H9 (cell line): ENCODE results near the gene OPN4. TPM values are rescaled to one million over a fixed set of nuclear protein-coding genes. Genes with fewer than 3 reads are reported as not detected.

Experiments used
- DNase-seq: peaks from one replicate; pipeline ENCODE4 v3.0.0-alpha.2; 2017
- H2AFZ ChIP-seq: one replicate; pipeline ENCODE4 v1.6.1; 2013; ENCODE audit warnings: mild to moderate bottlenecking, low read length, control low read depth, moderate library complexity
- H2AK5ac ChIP-seq: 2 replicates; pipeline ENCODE4 v1.6.1; 2013; ENCODE audit warnings: low read length, control low read depth, mixed read lengths; ENCODE audit not compliant: insufficient read length
- H2BK120ac ChIP-seq: one replicate; pipeline ENCODE4 v1.6.1; 2013; ENCODE audit warnings: low read depth, mild to moderate bottlenecking, low read length, control low read depth, inconsistent platforms; ENCODE audit not compliant: poor library complexity, severe bottlenecking
- H2BK12ac ChIP-seq: 2 replicates; pipeline ENCODE4 v1.6.1; 2013; ENCODE audit warnings: low read length, control low read depth, mixed read lengths, low read depth; ENCODE audit not compliant: insufficient read length
- H2BK15ac ChIP-seq: 2 replicates; pipeline ENCODE4 v1.6.1; 2013; ENCODE audit warnings: low read depth, low read length, control low read depth
- H2BK20ac ChIP-seq: one replicate; pipeline ENCODE4 v1.6.1; 2013; ENCODE audit warnings: low read depth, mild to moderate bottlenecking, low read length, control low read depth, inconsistent platforms; ENCODE audit not compliant: poor library complexity, severe bottlenecking
- H2BK5ac ChIP-seq: 2 replicates; pipeline ENCODE4 v1.6.1; 2013; ENCODE audit warnings: low read length, control low read depth, mixed read lengths; ENCODE audit not compliant: insufficient read length
- H3K14ac ChIP-seq: 2 replicates; pipeline ENCODE4 v1.6.1; 2013; ENCODE audit warnings: low read length, control low read depth; ENCODE audit not compliant: insufficient read depth
- H3K18ac ChIP-seq: 2 replicates; pipeline ENCODE4 v1.6.1; 2013; ENCODE audit warnings: low read depth, mild to moderate bottlenecking, mixed read lengths, low read length, control low read depth; ENCODE audit not compliant: insufficient read length
- H3K23ac ChIP-seq: 2 replicates; pipeline ENCODE4 v1.6.1; 2013; ENCODE audit warnings: low read length, control low read depth, mixed read lengths, low read depth; ENCODE audit not compliant: insufficient read length
- H3K23me2 ChIP-seq: 2 replicates; pipeline ENCODE4 v1.6.1; 2013; ENCODE audit warnings: low read depth, mild to moderate bottlenecking, mixed read lengths, low read length, control low read depth; ENCODE audit not compliant: insufficient read length, poor library complexity, severe bottlenecking
- H3K27ac ChIP-seq: 2 replicates; pipeline ENCODE4 v1.5.1; 2013; ENCODE audit warnings: low read length, control low read depth, mixed read lengths, low read depth; ENCODE audit not compliant: insufficient read length
- H3K27me3 ChIP-seq: 2 replicates; pipeline ENCODE4 v1.6.1; 2013; ENCODE audit warnings: low read length, control low read depth, inconsistent platforms; ENCODE audit not compliant: insufficient read depth
- H3K4ac ChIP-seq: 2 replicates; pipeline ENCODE4 v1.6.1; 2013; ENCODE audit warnings: low read depth, mild to moderate bottlenecking, control low read depth, inconsistent platforms, low read length, moderate library complexity
- H3K4me1 ChIP-seq: 2 replicates; pipeline ENCODE4 v1.6.1; 2013; ENCODE audit warnings: low read length, control low read depth, inconsistent platforms; ENCODE audit not compliant: insufficient read depth
- H3K4me2 ChIP-seq: 2 replicates; pipeline ENCODE4 v1.6.1; 2013; ENCODE audit warnings: low read length, control low read depth, mixed read lengths; ENCODE audit not compliant: insufficient read length, insufficient read depth
- H3K56ac ChIP-seq: 2 replicates; pipeline ENCODE4 v1.6.1; 2013; ENCODE audit warnings: low read depth, mild to moderate bottlenecking, mixed read lengths, low read length, control low read depth; ENCODE audit not compliant: insufficient read length
- H3K79me1 ChIP-seq: 2 replicates; pipeline ENCODE4 v1.6.1; 2013; ENCODE audit warnings: low read depth, mild to moderate bottlenecking, moderate library complexity, low read length, control low read depth, inconsistent platforms; ENCODE audit not compliant: insufficient read depth, poor library complexity, severe bottlenecking
- H3K79me2 ChIP-seq: 2 replicates; pipeline ENCODE4 v1.6.1; 2013; ENCODE audit warnings: low read length, control low read depth, inconsistent platforms; ENCODE audit not compliant: insufficient read depth
- H3K9ac ChIP-seq: 2 replicates; pipeline ENCODE4 v1.6.1; 2013; ENCODE audit warnings: low read length, control low read depth, mixed read lengths; ENCODE audit not compliant: insufficient read length; ENCODE audit errors: extremely low read depth
- H3K9me3 ChIP-seq: one replicate; pipeline ENCODE4 v1.6.1; 2013; ENCODE audit warnings: low read depth, low read length, inconsistent platforms; ENCODE audit not compliant: control insufficient read depth
- H3T11ph ChIP-seq: one replicate; pipeline ENCODE4 v1.6.1; 2013; ENCODE audit warnings: mild to moderate bottlenecking, low read length, control low read depth, inconsistent platforms
- H4K20me1 ChIP-seq: one replicate; pipeline ENCODE4 v1.6.1; 2013; ENCODE audit not compliant: control insufficient read depth, insufficient read length, insufficient read depth
- H4K5ac ChIP-seq: 2 replicates; pipeline ENCODE4 v1.6.1; 2013; ENCODE audit warnings: low read depth, mild to moderate bottlenecking, mixed read lengths, low read length, control low read depth; ENCODE audit not compliant: insufficient read length
- H4K8ac ChIP-seq: replicated peaks from 2 replicates; pipeline ENCODE4 v1.6.1; 2013; ENCODE audit warnings: low read length, control low read depth, mixed read lengths, low read depth; ENCODE audit not compliant: insufficient read length
- H4K91ac ChIP-seq: 2 replicates; pipeline ENCODE4 v1.6.1; 2013; ENCODE audit warnings: low read depth, mild to moderate bottlenecking, moderate library complexity, mixed read lengths, low read length, control low read depth; ENCODE audit not compliant: insufficient read length
- H3K27ac Mint-ChIP-seq, 3 experiments: 2 replicates in 2 of 3; 3 replicates in 1 of 3; pipeline ENCODE4 v1.8.0; 2020 to 2021; ENCODE audit warnings: mixed read lengths in 3 of 3, mild to moderate bottlenecking in 1 of 3, moderate library complexity in 1 of 3
- H3K27me3 Mint-ChIP-seq: 2 replicates; pipeline ENCODE4 v1.8.0; 2021; ENCODE audit warnings: low read depth, mild to moderate bottlenecking, moderate library complexity, mixed read lengths
- H3K36me3 Mint-ChIP-seq, 3 experiments: 2 replicates in 2 of 3; 3 replicates in 1 of 3; pipeline ENCODE4 v1.8.0; 2020 to 2021; ENCODE audit warnings: low read depth in 3 of 3, mixed read lengths in 3 of 3; ENCODE audit not compliant: insufficient read depth in 1 of 3
- H3K4me1 Mint-ChIP-seq, 2 experiments: 2 replicates each; pipeline ENCODE4 v1.8.0; 2020; ENCODE audit warnings: mixed read lengths in 2 of 2
- H3K4me3 Mint-ChIP-seq, 2 experiments: 2 replicates in 1 of 2; 3 replicates in 1 of 2; pipeline ENCODE4 v1.8.0; 2020 to 2021; ENCODE audit warnings: mild to moderate bottlenecking in 2 of 2, mixed read lengths in 2 of 2, moderate library complexity in 1 of 2
- H3K9me3 Mint-ChIP-seq, 2 experiments: 2 replicates in 1 of 2; 3 replicates in 1 of 2; pipeline ENCODE4 v1.8.0; 2020; ENCODE audit warnings: mild to moderate bottlenecking in 2 of 2, mixed read lengths in 2 of 2, moderate library complexity in 1 of 2
- WGBS: extraction: QIAGEN DNeasy Blood & Tissue Kit; methylation state at CpG from one replicate; pipeline ENCODE4 v1.1.7; 2013; ENCODE audit warnings: missing lambda C conversion rate, low lambda C conversion rate, mixed read lengths; ENCODE audit not compliant: insufficient read length; ENCODE audit errors: extremely low coverage; 5-methylcytosine and 5-hydroxymethylcytosine counted together
- total RNA-seq: library from RNA; stranded (reverse); gene quantifications from 2 replicates; pipeline ENCODE4 v1.2.1, GENCODE V29; 2021
- TF ChIP-seq, protein P1 (sequence below): fragments of 200-600 bp; sonication (generic); conservative IDR thresholded peaks from 3 replicates; pipeline ENCODE4 v1.8.0; 2021; ENCODE audit warnings: antibody characterized with exemption, mild to moderate bottlenecking

OPN4 gene
- total RNA-seq, 1 experiment from 2014 or later: not detected

- WGBS: no CpG with 5 or more reads among the region's 4 CpGs
- no peaks in the 10 kb centered on the region for H3K79me2 ChIP-seq
- H2BK15ac ChIP-seq: no peak overlapping the region
- H3K9me3 Mint-ChIP-seq: no peaks in the 10 kb centered on the region
- no peak overlapping the region for H2BK12ac ChIP-seq
- no peaks in the 10 kb centered on the region for H3K36me3 Mint-ChIP-seq
- H3K4me3 Mint-ChIP-seq: no peak overlapping the region
- H3K4me1 Mint-ChIP-seq: peaks cover 26 to 36% of the 10 kb centered on the region in 2 experiments
- H3K23me2 ChIP-seq: no peaks in the 10 kb centered on the region
- no peak overlapping the region for H3T11ph ChIP-seq
- H3K4me2 ChIP-seq: no peak overlapping the region
- H2BK20ac ChIP-seq: no peak overlapping the region
- H3K4ac ChIP-seq: no peak overlapping the region
- no peak overlapping the region for H2BK5ac ChIP-seq
- H3K79me1 ChIP-seq: no peaks in the 10 kb centered on the region
- H2AK5ac ChIP-seq: no peak overlapping the region
- H3K18ac ChIP-seq: no peak overlapping the region
- H3K23ac ChIP-seq: no peak overlapping the region
- no peak overlapping the region for H3K56ac ChIP-seq
- no peak overlapping the region for H4K5ac ChIP-seq
- no peaks in the 10 kb centered on the region for H3K9me3 ChIP-seq
- H3K27ac ChIP-seq: no peak overlapping the region
- H2BK120ac ChIP-seq: no peak overlapping the region
- no peak overlapping the region for H3K27ac Mint-ChIP-seq
- peaks cover 1% of the 10 kb centered on the region; the same call in 1 of the 2 replicates for H3K27me3 Mint-ChIP-seq
- H4K20me1 ChIP-seq: no peaks in the 10 kb centered on the region
- H4K91ac ChIP-seq: no peak overlapping the region
- no peaks in the 10 kb centered on the region for H3K27me3 ChIP-seq
- H4K8ac ChIP-seq: no peak overlapping the region
- no peak overlapping the region for H3K14ac ChIP-seq
- TF ChIP-seq, protein P1, sequence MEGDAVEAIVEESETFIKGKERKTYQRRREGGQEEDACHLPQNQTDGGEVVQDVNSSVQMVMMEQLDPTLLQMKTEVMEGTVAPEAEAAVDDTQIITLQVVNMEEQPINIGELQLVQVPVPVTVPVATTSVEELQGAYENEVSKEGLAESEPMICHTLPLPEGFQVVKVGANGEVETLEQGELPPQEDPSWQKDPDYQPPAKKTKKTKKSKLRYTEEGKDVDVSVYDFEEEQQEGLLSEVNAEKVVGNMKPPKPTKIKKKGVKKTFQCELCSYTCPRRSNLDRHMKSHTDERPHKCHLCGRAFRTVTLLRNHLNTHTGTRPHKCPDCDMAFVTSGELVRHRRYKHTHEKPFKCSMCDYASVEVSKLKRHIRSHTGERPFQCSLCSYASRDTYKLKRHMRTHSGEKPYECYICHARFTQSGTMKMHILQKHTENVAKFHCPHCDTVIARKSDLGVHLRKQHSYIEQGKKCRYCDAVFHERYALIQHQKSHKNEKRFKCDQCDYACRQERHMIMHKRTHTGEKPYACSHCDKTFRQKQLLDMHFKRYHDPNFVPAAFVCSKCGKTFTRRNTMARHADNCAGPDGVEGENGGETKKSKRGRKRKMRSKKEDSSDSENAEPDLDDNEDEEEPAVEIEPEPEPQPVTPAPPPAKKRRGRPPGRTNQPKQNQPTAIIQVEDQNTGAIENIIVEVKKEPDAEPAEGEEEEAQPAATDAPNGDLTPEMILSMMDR: no peak
- H3K9ac ChIP-seq: no peak overlapping the region
- no peak for DNase-seq
- H2AFZ ChIP-seq: no peak overlapping the region
- no peaks in the 10 kb centered on the region; the same call in 1 of the 2 replicates for H3K4me1 ChIP-seq
These were observed 33.4 kb downstream of the OPN4 start for GRCh38 chr10:86687750-86688149.
